GM19463 (cell line): ENCODE data around the gene TDRD15.
"Not testable (repeated sequence)": the region's sequence is repeated elsewhere in the genome, so short reads cannot be mapped to it uniquely, and the experiment has no call there.

Experiments
- ATAC-seq: cut with Tn5 transposase; IDR thresholded peaks from one replicate; pipeline ENCODE4 v1.9.1; 2021; ENCODE audit warnings: mild to moderate bottlenecking, moderate library complexity; ENCODE audit not compliant: unreplicated experiment

TDRD15 gene

DNA sequence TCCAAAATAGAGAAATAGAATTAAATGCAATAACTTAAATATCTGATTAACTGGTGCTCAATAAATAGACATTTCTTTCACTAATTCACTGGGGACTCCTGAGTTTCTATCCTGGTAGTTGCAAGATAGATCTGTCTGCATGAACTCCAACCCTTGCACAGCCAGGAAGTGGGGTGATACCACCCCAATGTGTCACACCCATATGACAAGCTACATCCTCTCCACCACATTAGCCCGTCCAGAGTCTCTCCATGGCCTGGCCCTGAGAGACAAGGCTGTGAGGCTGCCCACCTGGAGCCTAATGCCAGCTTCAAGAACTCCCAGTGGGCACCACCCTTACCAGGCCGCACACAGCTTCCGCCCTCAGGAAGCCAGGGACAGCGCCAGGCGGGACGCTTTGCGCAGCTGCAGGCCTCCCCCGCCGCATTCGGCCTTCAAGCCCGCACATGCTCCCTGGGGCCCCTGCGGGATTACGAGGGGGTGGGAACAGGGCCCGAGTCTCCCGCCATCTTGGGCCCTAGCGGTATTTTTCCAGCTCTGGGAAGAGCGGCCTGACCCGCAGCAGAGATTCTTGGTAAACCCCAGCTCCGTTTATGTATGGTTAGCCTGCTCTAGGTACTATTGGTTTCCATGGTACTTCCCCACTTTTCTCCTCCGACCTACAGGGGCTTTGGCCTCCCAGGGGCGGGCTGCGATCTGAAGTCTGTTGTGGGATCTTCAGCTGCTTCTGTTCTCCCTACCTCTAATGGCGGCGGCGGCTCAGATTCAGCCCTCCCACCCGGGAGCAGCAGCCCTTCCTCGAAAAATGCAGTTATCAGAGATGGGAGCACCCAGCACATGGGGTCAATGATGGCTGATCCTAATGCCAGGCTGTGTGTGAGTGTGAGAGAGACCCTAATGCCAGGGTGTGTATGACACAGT is at the start of gene TDRD15:
Gene TDRD15, plus strand, starts transcription at position 496 of the 921 bp plus-strand sequence. CDS start 13,500 bp downstream, outside the sequence.
- ATAC-seq: no peak

DNA sequence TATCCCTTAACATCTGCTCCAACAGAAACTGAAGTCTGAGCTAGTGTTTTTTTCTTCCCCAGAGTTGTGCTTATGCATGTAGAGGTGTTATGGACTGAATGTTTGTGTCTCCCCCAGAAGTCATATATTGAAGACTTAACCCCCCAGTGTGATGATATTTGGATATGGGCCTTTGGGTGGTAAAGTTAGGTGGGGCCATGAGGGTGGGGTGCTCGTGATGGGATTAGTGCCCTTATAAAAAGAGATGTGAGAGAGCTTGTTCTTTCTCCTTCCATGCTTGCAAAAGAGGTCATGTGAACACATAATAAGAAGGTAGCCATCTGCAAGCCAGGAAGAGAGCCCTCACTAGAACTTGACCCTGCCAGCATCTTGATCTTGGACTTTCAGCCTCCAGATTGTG is 45.5 kb upstream of the TDRD15 start:
- no peak for ATAC-seq

GRCh38 chr2:21083482-21083881 is 40.3 kb upstream of the TDRD15 start:
- ATAC-seq: no peak

GRCh38 chr2:21084401-21084800 is 39.4 kb upstream of the TDRD15 start:
- no peak for ATAC-seq

- ATAC-seq: no peak
Observed at GRCh38 chr2:21092308-21092869, 31.4 kb upstream of the TDRD15 start.

DNA sequence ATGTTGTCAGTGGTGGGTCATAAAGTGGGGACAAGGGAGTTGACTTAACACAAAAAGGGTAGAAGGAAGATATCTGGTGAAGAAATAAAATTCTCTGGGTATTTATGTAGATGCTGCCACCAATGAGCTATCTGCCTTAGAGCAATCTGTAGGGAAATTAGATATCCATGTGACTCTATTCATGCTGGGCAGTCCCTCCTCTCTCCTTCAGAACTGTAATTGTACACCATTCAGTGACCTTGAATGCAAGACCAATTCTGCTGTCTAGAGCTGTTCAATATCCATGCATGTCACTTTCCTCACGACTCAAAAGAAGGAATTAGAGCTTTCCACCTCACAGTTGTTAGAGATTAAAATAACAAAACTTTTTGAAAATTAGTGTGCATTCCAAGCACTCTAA is 28.6 kb upstream of the TDRD15 start:
- no peak for ATAC-seq

DNA sequence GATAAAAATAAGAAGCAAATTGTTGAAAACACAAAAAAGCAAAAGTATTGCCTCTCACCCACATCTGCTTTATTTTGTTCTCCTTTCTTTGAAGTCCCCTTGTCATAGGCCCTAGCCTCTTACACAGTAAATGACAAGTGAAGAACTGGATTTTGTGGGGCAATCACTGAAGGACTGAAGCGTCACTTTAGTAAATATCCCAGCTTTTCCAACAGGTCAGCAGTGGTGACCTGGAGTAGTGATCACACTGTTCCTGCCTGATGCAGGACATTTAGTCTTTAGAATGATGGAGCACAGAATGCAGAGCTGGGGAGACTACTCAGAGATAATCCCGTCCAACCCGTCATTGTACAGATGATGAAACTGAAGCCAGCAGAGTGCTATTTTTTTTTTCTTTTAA is 28.1 kb upstream of the TDRD15 start:
- no peak for ATAC-seq

- no peak for ATAC-seq
Observed at GRCh38 chr2:21096458-21096857, 27.3 kb upstream of the TDRD15 start.

- ATAC-seq: no peak
Observed at GRCh38 chr2:21097331-21097730, 26.4 kb upstream of the TDRD15 start.

DNA sequence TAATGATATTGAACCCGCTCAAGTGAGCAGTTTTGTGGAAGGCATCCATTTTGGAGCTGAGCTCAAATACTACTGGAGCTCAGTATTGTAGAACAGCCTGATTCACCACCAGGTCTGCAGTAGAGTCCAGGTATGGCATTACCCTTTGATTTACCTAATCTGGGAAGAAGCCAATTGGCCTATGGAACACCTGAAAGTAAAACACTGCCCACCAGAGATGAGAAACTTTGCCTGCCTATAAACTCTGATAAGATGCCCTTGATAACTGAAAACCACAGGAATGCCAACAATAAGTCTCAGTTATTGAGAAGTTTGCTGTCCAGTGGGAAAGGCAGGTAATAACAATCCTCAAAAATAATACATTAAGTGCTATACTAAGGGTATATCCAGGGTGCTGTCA is 25.5 kb upstream of the TDRD15 start:
- no peak for ATAC-seq

- ATAC-seq: no peak
Observed at GRCh38 chr2:21099281-21099907, 24.4 kb upstream of the TDRD15 start.

- ATAC-seq: not testable (repeated sequence)
Observed at GRCh38 chr2:21101514-21102155, 22.1 kb upstream of the TDRD15 start.

- no peak for ATAC-seq
Observed at GRCh38 chr2:21102356-21102755, 21.4 kb upstream of the TDRD15 start.

- no peak for ATAC-seq
Observed at GRCh38 chr2:21103274-21103891, 20.4 kb upstream of the TDRD15 start.

DNA sequence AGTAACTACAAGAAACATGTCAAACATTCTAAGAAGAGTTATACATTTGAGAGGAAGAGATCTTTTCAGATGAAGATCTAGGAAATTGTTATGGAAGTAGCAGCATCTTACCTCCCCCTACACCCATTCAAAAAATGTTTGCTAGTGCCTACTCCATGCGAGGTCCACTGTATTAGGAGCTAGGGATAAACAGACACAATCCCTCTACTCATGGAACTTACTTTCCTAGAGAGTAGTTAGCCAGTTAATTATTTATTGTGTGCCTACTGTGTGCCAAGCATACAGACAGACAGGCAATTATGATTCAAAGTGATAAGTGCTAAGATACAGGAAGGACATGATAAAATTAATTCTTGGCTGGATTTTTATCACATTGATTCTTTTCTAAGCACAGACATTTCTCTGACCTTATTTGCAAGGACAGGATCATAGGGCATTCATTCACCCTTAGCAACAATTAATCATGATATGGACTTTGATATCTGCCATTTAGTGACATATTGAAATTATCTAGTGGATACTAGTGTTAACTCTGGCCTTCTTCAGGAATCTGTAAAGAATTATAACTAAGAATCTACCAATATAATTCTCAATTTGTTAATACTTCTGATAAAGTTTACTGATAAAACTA is 19.6 kb upstream of the TDRD15 start:
- ATAC-seq: no peak

DNA sequence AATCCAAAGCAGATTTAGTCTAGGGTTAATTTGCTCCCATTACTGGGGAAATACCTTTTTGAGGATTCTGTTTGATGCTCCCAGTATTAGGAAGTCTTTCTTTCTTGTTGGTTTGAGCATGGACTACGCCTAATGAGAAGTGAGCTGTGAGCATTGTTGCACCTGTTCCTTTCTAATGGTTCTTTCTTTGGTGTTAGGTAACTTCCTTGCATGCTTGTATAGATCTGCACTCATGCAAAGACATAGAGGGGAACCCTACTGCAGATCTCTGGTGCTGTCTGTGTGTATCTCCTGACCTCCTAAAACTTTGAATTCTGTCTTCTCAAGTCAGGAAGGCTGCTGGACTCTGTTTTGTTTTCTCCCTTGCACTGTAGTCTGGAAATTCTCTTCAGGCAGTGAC is 12.8 kb upstream of the TDRD15 start:
- no peak for ATAC-seq

DNA sequence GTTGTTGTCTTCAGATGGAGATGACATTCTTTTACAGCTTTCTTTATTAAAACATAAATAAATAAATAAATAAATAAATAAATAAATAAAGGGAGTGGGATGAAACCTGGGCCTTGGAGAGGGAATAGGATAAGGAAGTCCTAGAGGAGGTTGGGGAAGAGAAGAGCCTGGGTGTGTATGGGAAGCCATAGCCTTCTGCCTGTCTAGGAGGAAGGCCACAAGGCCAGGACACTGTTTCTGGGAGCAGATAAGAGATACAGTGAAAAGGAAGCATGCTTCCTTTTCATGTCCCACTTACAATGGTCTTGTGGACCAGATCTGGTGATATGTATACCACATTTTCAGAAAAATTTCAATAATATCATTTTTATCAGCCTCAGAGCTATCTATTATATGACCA is 6.1 kb upstream of the TDRD15 start:
- ATAC-seq: no peak

DNA sequence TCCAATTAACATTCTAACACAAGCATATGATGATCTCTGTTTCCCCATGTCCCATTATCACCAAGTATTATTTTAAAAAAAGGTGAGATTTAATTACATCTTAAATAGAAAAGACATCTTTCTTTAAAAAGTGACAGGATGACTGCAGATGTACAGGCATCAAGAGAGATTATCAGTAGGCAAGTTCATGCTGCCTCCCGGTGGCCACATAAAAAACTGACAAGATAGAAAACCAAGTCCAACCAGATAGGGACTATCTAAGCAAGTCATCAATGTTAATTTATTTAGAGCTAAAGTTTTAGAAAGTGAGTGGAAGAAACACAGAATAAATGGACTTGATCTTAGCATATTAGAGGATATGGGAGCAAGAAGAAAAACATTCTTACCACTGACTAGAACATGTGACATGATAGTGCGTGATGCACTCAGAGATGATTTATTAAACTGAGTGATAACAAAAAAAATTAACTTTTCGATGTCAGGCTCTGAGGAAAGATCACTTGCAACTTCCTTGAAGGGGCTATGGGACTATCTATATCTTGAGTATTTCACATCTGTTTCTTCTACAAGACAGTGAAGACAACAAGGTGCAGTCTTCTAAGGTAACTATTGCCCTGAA is 5.4 kb upstream of the TDRD15 start:
- no peak for ATAC-seq

DNA sequence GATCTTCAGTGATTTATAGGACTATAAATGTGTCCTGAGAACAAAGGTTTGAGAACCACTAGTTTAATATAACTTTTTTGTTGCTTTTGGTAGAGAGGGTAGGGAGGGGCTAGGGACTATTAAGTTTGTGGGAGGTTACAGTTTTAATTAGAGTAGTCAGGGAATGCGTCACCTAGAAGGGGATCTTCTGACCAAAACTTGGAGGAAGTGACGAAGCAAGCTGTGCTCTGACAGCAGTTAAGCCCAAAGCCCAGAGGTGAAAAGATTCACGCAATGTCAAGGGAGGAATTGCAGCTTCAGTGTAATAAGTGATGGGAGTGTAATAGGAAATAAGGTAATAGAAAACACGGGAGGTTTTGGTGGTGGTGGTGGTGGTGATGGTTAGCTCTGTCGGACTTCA is 8.1 kb downstream of the TDRD15 start:
- no peak for ATAC-seq

DNA sequence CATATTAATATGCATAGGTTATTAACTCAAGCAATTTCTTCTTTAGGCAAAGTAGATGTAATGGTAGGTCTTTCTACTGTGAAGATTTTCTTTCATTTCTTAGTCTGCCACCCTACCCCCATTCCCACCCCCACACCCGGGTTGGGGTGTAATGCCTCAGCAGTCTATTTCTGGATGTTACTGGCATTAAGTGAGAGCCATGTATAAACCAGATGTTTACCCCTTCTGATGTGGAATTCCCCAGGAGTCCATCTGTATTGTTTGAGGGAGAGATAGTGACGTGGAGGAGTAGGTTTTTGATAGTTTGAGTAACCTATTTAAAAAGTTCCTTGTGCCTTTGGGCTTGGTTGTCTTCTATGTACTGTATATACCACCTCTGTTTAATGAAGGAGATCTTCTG is 11.8 kb downstream of the TDRD15 start:
- no peak for ATAC-seq
